Measurements from ENCODE around the gene RIOX2. TPM values are rescaled to one million over a fixed set of nuclear protein-coding genes. Genes with fewer than 3 reads are reported as not detected.
A peak's percentile ranks its signal among the peaks of the same experiment; 100 is the strongest.

The RIOX2 gene
- total RNA-seq, 1 donor from 2014 or later, result 20.2 TPM

- H3K4me2 ChIP-seq (ENCODE audit: low read length), result no peak overlapping the region
- no peak overlapping the region for H3K27ac ChIP-seq (ENCODE audit: low read depth, low read length)
- TF ChIP-seq EZH2 (IDR thresholded peaks at IDR 0.05; ENCODE audit: insufficient read depth, low read length) (no peak), CTCF (IDR thresholded peaks at IDR 0.05; ENCODE audit: insufficient read depth, low read depth, low read length) (no peak)
- H3K36me3 ChIP-seq (ENCODE audit: insufficient read depth, low read length), result peaks cover 21% of the 10 kb centered on the region
- FAIRE-seq (no peak), DNase-seq (ENCODE audit: low read depth) (peak; percentile 20)
- Mint-ChIP-seq H3K36me3 (ENCODE audit: low read depth, unreplicated experiment) (peaks cover 5% of the 10 kb centered on the region), H3K9me3 (ENCODE audit: unreplicated experiment) (no peaks in the 10 kb centered on the region), H3K27ac (ENCODE audit: unreplicated experiment) (no peak overlapping the region), H3K4me3 (ENCODE audit: unreplicated experiment) (no peak overlapping the region), H3K4me1 (ENCODE audit: low read depth, unreplicated experiment) (no peaks in the 10 kb centered on the region), H3K27me3 (ENCODE audit: low read depth, unreplicated experiment) (no peaks in the 10 kb centered on the region)
- H3K4me1 ChIP-seq (ENCODE audit: insufficient read depth, low read length), result no peaks in the 10 kb centered on the region
- H3K4me3 ChIP-seq (ENCODE audit: insufficient read depth, low read depth, low read length), result no peak overlapping the region
- no peaks in the 10 kb centered on the region for H3K27me3 ChIP-seq (ENCODE audit: insufficient read depth, low read length)
- no peak overlapping the region for H2AFZ ChIP-seq (ENCODE audit: low read depth, low read length)
- H3K9ac ChIP-seq (ENCODE audit: low read length), result no peak overlapping the region
- no peaks in the 10 kb centered on the region for H4K20me1 ChIP-seq (ENCODE audit: insufficient read depth, low read length)
- no peaks in the 10 kb centered on the region for H3K79me2 ChIP-seq (ENCODE audit: insufficient read depth, low read length)
- H3K9me3 ChIP-seq (ENCODE audit: insufficient read depth, low read depth, low read length), result no peaks in the 10 kb centered on the region
These were observed 33.8 kb downstream of the RIOX2 start for GRCh38 chr3:97938444-97938843.

- Mint-ChIP-seq H3K4me3 (ENCODE audit: unreplicated experiment) (no peak overlapping the region), H3K4me1 (ENCODE audit: low read depth, unreplicated experiment) (peaks cover 4% of the 10 kb centered on the region), H3K27me3 (ENCODE audit: low read depth, unreplicated experiment) (no peaks in the 10 kb centered on the region), H3K27ac (ENCODE audit: unreplicated experiment) (no peak overlapping the region), H3K36me3 (ENCODE audit: low read depth, unreplicated experiment) (peaks cover 2% of the 10 kb centered on the region), H3K9me3 (ENCODE audit: unreplicated experiment) (no peaks in the 10 kb centered on the region)
- Histone ChIP-seq H3K4me3 (ENCODE audit: insufficient read depth, low read depth, low read length) (no peak overlapping the region), H2AFZ (ENCODE audit: low read depth, low read length) (no peak overlapping the region), H3K9me3 (ENCODE audit: insufficient read depth, low read depth, low read length) (no peaks in the 10 kb centered on the region), H3K4me2 (ENCODE audit: low read length) (no peak overlapping the region), H3K79me2 (ENCODE audit: insufficient read depth, low read length) (no peaks in the 10 kb centered on the region), H4K20me1 (ENCODE audit: insufficient read depth, low read length) (no peaks in the 10 kb centered on the region), H3K9ac (ENCODE audit: low read length) (no peak overlapping the region), H3K27ac (ENCODE audit: low read depth, low read length) (no peak overlapping the region), H3K4me1 (ENCODE audit: insufficient read depth, low read length) (no peaks in the 10 kb centered on the region), H3K27me3 (ENCODE audit: insufficient read depth, low read length) (no peaks in the 10 kb centered on the region), H3K36me3 (ENCODE audit: insufficient read depth, low read length) (peaks cover 14% of the 10 kb centered on the region)
- no peak for TF ChIP-seq EZH2 (IDR thresholded peaks at IDR 0.05; ENCODE audit: insufficient read depth, low read length)
- no peak for TF ChIP-seq CTCF (IDR thresholded peaks at IDR 0.05; ENCODE audit: insufficient read depth, low read depth, low read length)
- DNase-seq (ENCODE audit: low read depth), result no peak
- no peak for FAIRE-seq
These were observed 35.0 kb downstream of the RIOX2 start for GRCh38 chr3:97937205-97937604.

GRCh38 chr3:97935842-97936241, 36.4 kb downstream of the RIOX2 start:
- H3K79me2 ChIP-seq (ENCODE audit: insufficient read depth, low read length), result no peaks in the 10 kb centered on the region
- no peaks in the 10 kb centered on the region for H4K20me1 ChIP-seq (ENCODE audit: insufficient read depth, low read length)
- Mint-ChIP-seq H3K27me3 (ENCODE audit: low read depth, unreplicated experiment) (no peaks in the 10 kb centered on the region), H3K9me3 (ENCODE audit: unreplicated experiment) (no peaks in the 10 kb centered on the region), H3K36me3 (ENCODE audit: low read depth, unreplicated experiment) (peaks cover 5% of the 10 kb centered on the region), H3K27ac (ENCODE audit: unreplicated experiment) (no peak overlapping the region), H3K4me3 (ENCODE audit: unreplicated experiment) (no peak overlapping the region), H3K4me1 (ENCODE audit: low read depth, unreplicated experiment) (peaks cover 4% of the 10 kb centered on the region)
- no peak for DNase-seq (ENCODE audit: low read depth)
- no peak for TF ChIP-seq EZH2 (IDR thresholded peaks at IDR 0.05; ENCODE audit: insufficient read depth, low read length)
- no peak for TF ChIP-seq CTCF (IDR thresholded peaks at IDR 0.05; ENCODE audit: insufficient read depth, low read depth, low read length)
- H3K27me3 ChIP-seq (ENCODE audit: insufficient read depth, low read length), result no peaks in the 10 kb centered on the region
- H2AFZ ChIP-seq (ENCODE audit: low read depth, low read length), result no peak overlapping the region
- H3K36me3 ChIP-seq (ENCODE audit: insufficient read depth, low read length), result peaks cover 12% of the 10 kb centered on the region
- H3K4me3 ChIP-seq (ENCODE audit: insufficient read depth, low read depth, low read length), result no peak overlapping the region
- H3K9ac ChIP-seq (ENCODE audit: low read length), result no peak overlapping the region
- H3K4me1 ChIP-seq (ENCODE audit: insufficient read depth, low read length), result no peaks in the 10 kb centered on the region
- H3K9me3 ChIP-seq (ENCODE audit: insufficient read depth, low read depth, low read length), result no peaks in the 10 kb centered on the region
- no peak overlapping the region for H3K4me2 ChIP-seq (ENCODE audit: low read length)
- H3K27ac ChIP-seq (ENCODE audit: low read depth, low read length), result no peak overlapping the region
- FAIRE-seq, result no peak
